GM21576 (cell line): ENCODE data around the gene KCNG2.

Source experiments
- ATAC-seq: cut with Tn5 transposase; IDR thresholded peaks from one replicate; pipeline ENCODE4 v1.9.1; 2021; ENCODE audit warnings: mild to moderate bottlenecking, moderate library complexity; ENCODE audit not compliant: unreplicated experiment

Gene KCNG2

DNA sequence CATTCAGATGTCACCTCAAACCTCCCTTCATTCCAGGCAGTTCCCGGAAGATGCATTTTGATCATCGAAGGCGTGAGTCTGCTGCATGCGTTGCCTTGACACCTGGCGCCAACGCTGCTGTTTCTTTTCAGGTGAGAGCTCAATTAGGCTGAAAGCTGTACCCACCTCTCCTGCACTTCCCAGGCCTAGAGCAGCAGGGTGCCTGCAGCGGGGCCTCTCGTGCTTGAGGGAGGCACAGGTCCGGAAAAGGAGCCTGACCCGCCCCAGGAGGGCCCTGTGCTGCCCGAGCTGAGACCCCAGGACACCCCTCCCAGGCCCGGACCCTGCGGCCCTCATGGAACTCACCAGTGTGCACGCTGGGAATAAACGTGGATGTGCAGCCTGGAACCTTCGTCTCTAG is 31.4 kb upstream of the KCNG2 start:
- ATAC-seq: no peak

DNA sequence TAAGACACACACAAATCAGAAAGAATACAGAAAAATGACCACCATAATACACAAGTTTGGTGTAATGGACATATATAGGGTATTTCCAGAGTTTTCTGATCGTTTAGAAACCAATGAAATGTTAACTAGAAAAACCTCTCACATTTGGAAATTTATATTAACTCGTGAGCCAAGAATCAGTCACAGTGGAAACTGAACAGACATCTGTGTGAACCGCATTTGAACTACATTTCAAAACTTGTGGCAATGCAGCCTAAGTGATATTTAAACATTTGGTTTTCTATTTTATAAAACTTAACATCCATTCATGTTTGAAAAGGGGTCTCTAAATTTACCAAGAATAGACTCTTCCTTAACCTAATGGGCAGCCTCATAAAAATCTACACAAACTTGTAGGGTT is 29.0 kb upstream of the KCNG2 start:
- ATAC-seq: no peak

DNA sequence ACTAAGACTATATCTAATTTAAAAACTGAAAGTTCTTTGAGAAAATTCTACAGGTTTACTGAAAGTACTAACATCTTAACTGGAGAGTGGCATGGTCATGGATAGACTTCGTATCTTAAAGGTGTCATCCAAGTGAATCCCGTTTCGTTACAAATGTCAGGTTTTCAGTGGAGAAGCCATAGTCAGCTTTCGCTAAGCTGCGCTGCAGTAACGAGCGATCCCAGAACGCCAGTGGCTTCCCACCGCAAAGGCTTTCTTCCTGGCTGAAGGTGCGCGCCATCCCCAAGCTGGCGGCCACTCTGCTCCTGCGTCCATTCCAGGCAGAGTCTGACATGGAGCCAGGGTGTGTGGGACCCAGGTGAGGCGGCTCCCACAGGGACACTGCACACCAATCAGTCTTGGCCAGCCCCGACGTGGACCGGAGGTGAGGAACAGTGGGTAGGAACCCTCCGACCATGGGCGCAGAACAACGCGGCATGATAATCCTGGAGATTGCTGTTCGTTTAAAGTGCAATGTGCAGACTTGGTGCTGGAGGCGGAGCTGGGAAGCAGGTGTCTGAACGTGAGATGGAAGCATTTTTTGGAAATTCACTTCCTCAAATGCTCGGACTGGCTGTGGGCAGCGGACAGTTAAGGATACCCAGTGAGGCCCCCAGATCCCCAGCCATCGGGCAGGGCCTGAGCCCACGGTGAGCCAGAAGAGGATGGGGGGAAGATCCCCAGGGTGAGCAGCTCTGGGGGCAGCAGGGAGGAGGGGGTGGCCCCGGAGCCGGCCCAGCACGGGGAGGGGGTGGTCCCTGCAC is 27.8 kb upstream of the KCNG2 start:
- no peak for ATAC-seq

DNA sequence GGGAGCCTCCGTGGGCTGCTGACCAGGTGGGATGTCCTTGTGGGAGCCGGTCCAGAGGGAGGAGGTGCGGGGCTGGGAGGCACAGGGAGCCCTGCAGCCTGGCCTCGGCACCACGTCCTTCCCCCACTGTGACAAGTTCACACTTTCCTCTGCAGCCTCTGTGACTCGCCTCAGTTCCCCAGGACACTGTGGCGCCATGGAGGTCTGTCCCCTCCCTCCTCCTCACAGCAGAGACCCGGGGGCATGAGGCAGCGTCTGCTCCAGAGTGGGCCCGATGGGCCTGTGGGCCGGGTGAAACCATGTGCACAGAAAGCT is 27.3 kb upstream of the KCNG2 start:
- no peak for ATAC-seq

DNA sequence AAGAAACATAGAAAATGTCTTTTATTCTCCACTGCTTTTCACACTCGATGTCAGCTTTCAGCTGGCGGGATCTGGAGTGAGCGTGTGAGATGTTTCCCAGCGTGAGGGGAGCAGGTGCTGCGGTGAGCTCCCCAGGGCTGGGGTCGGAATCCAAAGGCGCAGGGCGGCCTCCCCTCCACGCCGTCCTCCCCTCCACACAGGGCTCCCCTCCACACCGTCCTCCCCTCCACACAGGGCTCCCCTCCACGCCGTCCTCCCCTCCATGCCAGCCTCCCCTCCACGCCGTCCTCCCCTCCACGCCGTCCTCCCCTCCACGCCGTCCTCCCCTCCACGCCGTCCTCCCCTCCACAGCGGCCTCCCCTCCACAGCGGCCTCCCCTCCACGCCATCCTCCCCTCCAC is 26.9 kb upstream of the KCNG2 start:
- ATAC-seq: no peak

DNA sequence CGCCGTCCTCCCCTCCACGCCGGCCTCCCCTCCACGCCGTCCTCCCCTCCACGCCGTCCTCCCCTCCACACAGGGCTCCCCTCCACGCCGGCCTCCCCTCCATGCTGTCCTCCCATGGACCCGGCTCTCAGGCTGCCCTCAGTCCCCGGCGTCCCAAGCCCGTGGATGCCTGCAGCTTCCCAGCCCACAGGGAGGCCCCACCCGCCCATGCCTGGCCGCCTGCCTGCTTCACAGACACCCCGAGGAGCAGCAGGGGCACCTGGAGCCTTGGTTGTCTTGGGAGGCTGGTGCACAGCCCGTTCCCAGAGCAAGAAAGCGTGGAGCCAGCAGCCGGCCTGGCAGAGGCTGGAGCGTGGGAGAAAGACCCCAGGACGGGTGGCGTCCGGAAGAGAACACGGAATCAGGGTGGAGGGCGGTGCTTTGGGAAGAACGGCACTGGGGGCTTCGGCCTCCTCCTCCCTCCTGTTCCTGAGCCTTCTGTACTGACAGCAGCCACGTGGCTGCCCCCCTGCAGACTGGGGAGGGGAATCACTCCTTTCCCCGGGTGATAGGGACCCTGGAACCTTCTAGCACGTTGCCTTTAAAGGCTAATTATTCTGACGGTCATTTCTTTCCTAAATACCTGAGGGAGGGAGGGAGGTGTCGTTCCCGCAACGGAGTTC is 26.2 kb upstream of the KCNG2 start:
- no peak for ATAC-seq

DNA sequence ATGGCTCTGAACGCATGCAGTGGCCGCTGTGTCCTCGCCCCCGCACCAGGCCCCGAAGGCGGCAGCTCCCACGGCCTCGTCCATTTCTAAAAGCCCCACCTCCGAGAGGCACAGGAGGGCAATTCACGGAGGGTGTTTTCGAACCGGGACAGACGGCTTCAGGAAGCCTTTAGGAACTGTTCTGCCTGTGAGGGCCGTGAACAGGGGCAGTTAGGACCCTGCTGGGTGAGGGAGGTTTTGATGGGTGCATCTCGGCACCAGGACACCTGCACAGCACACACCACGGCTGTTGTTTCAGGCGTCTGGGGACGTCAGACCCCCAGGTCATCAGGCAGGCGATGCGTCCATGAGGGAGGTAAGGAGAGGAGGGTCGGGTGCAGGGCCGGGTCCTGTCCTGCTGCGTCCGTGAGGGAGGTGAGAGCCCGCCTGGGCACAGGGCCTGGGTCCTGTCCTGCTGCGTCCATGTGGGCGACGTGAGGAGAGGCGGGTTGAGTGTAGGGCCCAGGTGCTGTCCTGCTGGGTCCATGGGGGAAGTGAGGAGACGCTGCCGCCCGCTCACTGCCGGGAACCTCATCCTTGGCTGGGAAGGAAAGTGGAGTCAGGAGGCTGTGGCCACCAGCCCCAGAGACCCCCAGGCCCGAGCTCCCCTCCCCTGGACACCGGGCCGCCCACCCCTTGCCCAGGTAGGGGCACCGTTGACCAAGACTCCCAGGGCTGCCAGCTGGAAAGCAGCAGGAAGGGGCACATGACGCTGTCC is 25.5 kb upstream of the KCNG2 start:
- no peak for ATAC-seq

DNA sequence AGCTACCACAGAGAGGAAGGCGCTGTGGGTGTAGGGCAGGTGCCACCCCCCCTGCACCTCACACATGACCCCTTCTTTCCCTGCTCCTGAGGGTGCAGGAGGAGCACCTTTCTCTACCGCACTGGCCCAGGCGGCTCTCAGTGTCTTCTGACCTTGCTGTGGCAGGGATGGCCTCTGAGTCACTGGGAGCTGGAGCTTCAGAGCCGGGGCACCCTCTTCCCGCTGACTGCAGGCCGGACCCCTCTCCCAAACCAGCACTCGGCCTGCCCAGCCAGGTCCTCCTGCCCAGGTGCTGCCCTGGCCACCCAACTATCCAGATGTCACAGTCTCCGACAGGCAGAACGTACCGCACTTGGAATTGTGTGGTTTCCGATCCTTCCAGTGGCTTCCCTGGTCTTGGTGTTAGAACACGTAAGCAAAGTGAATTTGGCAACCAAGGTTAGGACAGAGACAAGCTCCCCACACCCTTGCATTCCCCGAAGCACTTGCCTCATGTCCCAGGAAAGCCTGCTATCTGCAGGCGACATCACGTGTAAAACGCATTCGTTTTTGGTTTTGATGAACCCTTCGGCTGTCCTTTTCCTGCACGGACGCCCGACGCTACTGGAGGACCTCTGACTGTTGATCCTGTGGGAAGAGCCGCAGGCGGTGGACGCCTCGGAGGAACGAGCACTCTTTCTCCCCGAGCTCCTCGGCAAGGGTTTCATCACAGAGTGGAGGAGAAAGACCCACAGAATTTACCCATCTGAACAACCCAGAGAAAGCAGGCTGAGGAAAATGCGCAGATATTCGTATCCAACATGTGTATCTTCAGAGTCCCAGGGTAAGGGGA is 24.7 kb upstream of the KCNG2 start:
- no peak for ATAC-seq

DNA sequence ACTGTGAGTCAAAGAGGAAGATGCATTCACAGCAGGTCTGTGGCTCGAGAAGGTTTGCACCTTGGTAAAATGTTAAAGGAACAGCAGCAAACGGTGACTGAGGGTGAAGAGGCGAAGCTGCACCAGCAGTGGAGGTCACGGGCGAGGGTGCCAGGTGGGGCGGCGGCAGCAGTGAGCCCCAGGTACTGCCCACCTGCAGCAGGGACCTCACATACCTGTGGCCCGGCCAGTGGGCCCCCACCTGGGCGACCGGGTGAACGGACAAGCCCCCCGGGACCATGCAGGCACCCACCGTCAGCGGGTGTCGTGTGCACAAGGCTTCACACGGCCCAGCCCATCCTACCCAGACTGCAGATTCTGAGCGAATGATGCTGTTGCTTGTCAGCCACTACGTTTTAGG is 23.6 kb upstream of the KCNG2 start:
- no peak for ATAC-seq

DNA sequence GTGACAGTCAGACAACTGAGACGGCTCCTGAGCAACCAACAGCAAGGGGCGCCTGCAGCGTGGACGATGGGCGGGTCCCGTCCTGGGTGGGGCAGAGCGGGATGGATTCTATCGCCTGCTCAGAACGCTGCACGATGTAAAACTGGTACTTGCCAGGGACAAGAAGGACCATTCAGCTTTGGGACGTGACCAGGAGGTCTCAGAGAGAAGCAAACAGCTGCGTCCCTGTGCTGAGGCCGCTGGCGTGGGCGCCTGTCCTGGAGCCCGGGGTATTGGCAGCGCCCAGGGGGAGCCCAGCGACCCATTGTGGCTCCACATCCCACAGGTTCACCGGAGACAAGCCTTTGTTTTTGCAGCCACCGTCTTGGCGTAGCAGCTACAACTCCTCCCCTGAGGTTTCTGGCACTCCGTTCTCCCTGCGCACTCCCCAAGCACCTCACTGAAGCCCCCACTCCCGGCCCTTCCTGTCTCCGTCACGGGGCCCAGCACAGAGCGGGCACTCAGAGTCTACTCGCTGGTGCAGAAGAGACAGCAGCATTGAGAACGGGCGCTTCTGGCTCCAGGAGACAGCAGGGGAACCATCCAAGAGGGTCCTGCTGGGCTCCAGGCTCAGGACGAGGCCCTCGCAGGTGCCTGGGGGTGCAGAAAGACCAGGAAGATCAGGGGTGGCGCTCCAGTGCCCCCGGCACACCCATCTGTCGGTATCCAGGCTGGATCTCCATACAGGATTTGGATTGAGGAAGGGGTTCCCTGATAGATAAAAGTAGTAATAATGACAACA is 22.1 kb upstream of the KCNG2 start:
- ATAC-seq: no peak

DNA sequence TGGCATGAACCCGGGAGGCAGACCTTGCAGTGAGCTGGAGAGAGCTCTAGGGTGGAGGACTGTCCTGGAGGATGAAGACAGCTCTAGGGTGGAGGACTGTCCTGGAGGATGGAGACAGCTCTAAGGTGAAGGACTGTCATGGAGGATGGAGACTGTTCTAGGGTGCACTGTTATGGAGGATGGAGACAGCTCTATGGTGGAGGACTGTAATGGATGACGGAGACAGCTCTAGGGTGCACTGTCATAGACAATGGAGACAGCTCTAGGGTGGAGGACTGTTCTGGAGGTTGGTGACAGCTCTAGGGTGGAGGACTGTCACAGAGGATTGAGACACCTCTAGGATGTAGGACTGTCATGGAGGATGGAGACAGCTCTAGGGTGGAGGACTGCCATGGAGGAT is 21.1 kb upstream of the KCNG2 start:
- no peak for ATAC-seq

DNA sequence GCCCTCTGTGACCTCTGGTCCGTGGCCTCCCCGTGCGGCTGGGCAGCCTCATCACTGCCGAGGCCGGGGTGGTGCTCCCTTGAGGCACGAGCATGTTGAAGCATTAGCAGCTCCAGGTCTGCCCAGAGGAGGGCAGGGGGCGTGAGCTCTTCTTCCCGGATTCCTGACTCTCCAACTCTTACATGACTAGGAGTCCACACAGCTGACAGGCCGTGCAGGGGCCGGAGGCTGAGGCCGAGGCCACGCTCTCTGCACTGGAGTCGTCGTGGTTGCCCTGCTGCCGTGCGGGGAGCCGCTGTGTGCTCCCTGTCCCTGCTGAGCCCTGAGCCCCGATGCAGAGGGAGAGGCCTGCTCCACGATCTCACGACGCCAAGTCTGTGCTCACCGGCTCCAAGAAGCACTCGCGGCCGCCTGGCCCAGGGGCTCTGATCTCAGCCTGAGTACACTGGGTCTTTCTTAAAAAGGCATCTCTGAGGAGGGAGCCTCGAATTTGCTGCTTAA is 19.4 kb upstream of the KCNG2 start:
- no peak for ATAC-seq

DNA sequence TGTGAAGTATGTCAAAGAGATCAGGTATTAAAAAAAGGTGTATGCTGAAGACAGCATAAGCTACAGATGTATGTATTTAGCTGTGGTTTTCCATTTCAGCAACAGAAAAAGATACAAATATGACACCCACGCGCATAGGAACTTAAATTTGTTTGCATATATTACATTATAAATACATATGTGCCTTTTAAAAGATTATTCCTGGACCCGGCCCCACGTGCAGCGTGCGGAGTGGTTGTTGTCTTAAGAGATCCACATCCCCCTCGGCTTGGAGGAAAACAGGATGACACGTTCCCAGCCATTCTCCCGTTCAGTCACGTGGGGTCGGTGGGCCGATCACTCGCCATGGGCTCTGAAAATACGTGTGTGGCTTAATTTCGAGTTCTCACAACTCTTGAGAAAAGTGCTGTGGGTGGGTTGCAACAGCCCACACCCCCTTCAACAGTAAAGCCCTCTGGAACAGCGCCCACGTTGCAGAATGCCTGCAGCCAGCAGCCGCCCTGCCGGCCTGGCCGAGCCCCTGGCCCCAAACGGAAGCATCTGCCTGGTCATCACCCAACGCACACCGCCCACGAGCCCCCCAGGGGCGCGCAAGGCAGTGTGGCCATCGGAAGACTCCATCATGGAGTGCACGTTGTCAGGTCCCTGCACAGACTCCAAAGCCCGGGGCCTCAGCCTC is 18.6 kb upstream of the KCNG2 start:
- no peak for ATAC-seq

DNA sequence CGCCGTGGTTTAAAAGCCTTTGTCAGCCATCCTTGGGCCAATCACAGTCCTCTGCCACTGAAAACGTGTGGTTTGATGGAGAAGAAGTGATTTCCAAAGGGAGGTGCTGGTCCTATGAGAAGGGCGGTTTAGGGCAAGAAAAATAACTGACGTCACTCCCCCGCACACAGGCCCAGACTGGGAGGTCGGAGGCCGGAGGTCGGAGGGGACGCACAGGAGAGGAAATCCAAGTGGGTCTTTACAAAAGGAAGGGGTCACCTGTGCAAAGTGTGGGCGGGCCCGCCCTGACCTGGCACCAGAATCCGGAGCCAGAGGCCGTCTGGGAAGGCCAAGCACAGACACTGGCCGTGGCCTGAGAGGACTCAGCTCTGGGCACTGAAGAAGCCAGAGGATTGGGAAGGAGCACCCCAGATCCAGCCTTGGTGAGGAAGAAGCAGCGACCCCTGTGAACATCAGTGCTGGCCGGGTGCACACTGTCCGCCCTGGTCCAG is 18.0 kb upstream of the KCNG2 start:
- ATAC-seq: no peak

DNA sequence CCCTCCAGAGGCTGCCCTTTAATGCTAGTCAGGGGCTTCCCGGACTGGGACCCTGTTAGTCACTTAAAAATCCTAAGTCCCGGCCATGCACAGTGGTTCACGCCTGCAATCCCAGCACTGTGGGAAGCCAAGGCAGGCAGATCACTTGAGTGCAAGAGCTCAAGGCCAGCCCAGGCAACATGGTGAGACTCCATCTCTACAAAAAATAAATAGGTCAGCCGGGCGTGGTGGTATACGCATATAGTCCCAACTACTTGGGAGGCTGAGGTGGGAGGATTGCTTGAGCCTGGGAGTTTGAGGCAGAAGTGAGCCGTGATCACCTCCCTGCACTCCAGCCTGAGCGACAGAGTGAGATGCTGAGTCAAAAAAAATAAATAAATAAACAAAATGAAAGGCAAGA is 17.2 kb upstream of the KCNG2 start:
- ATAC-seq: no peak

DNA sequence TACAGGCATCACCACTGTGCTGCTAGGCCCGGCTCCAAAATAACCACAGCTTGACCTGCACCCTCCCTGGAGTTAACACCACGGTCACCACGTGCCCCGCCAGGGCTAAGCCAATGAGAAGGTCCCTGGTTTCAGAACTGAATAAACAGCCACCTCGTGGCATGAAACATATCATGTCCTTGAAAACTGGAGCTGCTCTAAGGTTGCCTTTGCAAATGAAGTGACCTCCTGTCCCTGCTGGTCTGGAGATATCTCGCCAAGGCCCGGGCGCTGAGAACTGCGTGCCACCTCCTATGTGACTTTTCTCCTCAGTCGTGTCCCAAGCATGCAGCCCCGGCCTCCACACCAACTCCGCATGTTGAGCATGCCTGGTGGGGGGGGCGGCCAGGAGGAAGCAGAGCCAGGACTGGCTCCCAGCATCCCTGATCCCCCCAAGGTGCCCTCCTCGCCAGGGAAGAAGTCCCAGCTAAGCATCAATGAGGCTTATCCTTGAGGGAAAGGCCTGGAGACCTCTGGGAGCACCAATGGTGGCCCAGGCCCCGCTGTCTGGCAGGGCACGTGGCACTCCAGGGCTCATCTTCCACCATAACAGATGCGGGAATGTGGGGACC is 16.3 kb upstream of the KCNG2 start:
- no peak for ATAC-seq

DNA sequence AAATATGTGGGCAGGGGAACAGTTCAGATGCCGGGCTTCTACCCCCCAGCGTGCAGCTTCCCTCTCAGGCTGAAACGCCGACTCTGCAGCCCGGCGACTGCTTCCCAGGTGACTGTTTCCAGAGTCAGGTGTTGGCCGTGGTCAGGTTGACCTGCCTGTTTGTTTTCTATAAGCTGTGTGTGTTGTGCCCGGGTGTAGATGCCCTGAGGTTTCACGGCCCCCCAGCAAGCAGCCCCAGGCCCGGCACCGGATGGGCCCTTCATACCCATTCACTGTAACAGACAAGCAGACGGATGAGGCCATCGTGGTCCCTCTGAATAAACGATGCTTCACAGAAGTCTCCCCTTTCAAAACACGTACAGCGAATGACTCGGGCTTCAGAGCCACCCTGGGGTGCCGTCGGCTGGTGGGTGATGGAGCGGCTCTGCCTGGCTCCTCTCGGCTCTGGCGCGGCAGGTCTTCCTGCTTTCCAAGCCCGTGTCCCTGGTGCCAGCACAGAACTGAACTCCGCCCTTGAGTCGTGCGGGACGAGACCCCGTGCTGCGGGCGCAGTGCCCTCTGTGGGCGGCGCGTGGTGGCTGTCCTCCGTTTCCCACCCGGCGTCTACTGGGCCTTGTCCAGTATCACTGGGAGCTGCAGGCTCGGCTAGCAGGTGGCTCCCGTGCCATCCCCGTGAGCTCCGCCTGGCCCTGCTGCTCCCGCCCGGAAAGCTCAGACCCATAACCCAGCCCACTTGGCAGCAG is 15.0 kb upstream of the KCNG2 start:
- no peak for ATAC-seq
